DND-41 (cell line): ENCODE results near the gene MPO.

Source experiments
- ATAC-seq: fragments of 200-7000 bp; cut with Tn5 transposase; 3 replicates; pipeline ENCODE4 v1.9.1; 2021; ENCODE audit warnings: low read depth; ENCODE audit not compliant: insufficient read depth
- DNase-seq: peaks from one replicate; pipeline ENCODE4 v3.0.0-alpha.2; 2020
- H2AFZ ChIP-seq: 2 replicates; pipeline ENCODE4 v1.6.0; 2012; ENCODE audit warnings: low read depth, low read length
- H3K27ac ChIP-seq: 2 replicates; pipeline ENCODE4 v1.5.1; 2012; ENCODE audit warnings: low read length, inconsistent platforms
- H3K27me3 ChIP-seq: fragments of 200-600 bp; sonication (generic); 2 replicates; pipeline ENCODE4 v1.6.0; 2012; ENCODE audit warnings: low read length, mild to moderate bottlenecking, inconsistent platforms; ENCODE audit not compliant: insufficient read depth, poor library complexity
- H3K36me3 ChIP-seq: 2 replicates; pipeline ENCODE4 v1.5.1; 2012; ENCODE audit warnings: low read length, inconsistent platforms; ENCODE audit not compliant: insufficient read depth
- H3K4me1 ChIP-seq: 2 replicates; pipeline ENCODE4 v1.5.1; 2012; ENCODE audit warnings: mild to moderate bottlenecking, low read length; ENCODE audit not compliant: insufficient read depth
- H3K4me2 ChIP-seq: 2 replicates; pipeline ENCODE4 v1.6.0; 2012; ENCODE audit warnings: mild to moderate bottlenecking, moderate library complexity, low read length, inconsistent platforms; ENCODE audit not compliant: insufficient read depth
- H3K4me3 ChIP-seq, 2 experiments: fragments of 200-600 bp in 1 of 2; shearing (Covaris generic) in 1 of 2; 2 replicates each; pipeline ENCODE4 v1.5.1; 2012 to 2016; ENCODE audit warnings: inconsistent platforms in 2 of 2, low read length in 2 of 2, mild to moderate bottlenecking in 2 of 2, low read depth in 1 of 2, moderate library complexity in 1 of 2
- H3K79me2 ChIP-seq: 2 replicates; pipeline ENCODE4 v1.6.0; 2012; ENCODE audit warnings: low read length, inconsistent platforms; ENCODE audit not compliant: insufficient read depth
- H3K9ac ChIP-seq: 2 replicates; pipeline ENCODE4 v1.6.0; 2012; ENCODE audit warnings: low read depth, mild to moderate bottlenecking, inconsistent platforms, low read length, moderate library complexity
- H3K9me3 ChIP-seq: 2 replicates; pipeline ENCODE4 v1.5.1; 2012; ENCODE audit warnings: low read length, moderate library complexity, mild to moderate bottlenecking, inconsistent platforms; ENCODE audit not compliant: insufficient read depth, severe bottlenecking
- H4K20me1 ChIP-seq: 2 replicates; pipeline ENCODE4 v1.6.0; 2012; ENCODE audit warnings: low read length; ENCODE audit not compliant: insufficient read depth
- CTCF ChIP-seq: IDR thresholded peaks from 2 replicates; pipeline ENCODE4 v1.5.1; 2012; ENCODE audit warnings: borderline replicate concordance, low read length, moderate library complexity, mild to moderate bottlenecking; ENCODE audit not compliant: poor library complexity, severe bottlenecking; ENCODE audit errors: extremely low read depth
- EZH2 ChIP-seq: IDR thresholded peaks from 3 replicates; pipeline ENCODE4 v1.6.1; 2012; ENCODE audit warnings: borderline replicate concordance, low read depth, mild to moderate bottlenecking, moderate library complexity, low read length, inconsistent platforms; ENCODE audit not compliant: severe bottlenecking

MPO gene

GRCh38 chr17:58270476-58271215 lies 10.1 kb downstream of the MPO start:
- TF ChIP-seq EZH2 (no peak), CTCF (peak; percentile 29)
- Histone ChIP-seq H4K20me1 (no peaks in the 10 kb centered on the region), H3K4me2 (no peak overlapping the region), H3K27me3 (peaks cover 13% of the 10 kb centered on the region), H3K4me1 (no peaks in the 10 kb centered on the region), H3K79me2 (no peaks in the 10 kb centered on the region), H3K9ac (no peak overlapping the region), H3K27ac (no peak overlapping the region), H3K4me3 (no peak overlapping the region), H3K9me3 (no peaks in the 10 kb centered on the region), H3K36me3 (no peaks in the 10 kb centered on the region), H2AFZ (no peak overlapping the region)
- no peak for DNase-seq
- no peak for ATAC-seq

- TF ChIP-seq EZH2 (no peak), CTCF (no peak)
- H3K4me3 ChIP-seq = no peak overlapping the region
- no peaks in the 10 kb centered on the region for H3K4me1 ChIP-seq
- no peak overlapping the region for H2AFZ ChIP-seq
- DNase-seq (no peak), ATAC-seq (no peak)
- H3K79me2 ChIP-seq = no peaks in the 10 kb centered on the region
- H3K9me3 ChIP-seq = no peaks in the 10 kb centered on the region
- no peak overlapping the region for H3K27ac ChIP-seq
- peaks cover 20% of the 10 kb centered on the region for H3K27me3 ChIP-seq
- no peaks in the 10 kb centered on the region for H3K36me3 ChIP-seq
- no peak overlapping the region for H3K4me2 ChIP-seq
- no peaks in the 10 kb centered on the region for H4K20me1 ChIP-seq
- no peak overlapping the region for H3K9ac ChIP-seq
Measured at GRCh38 chr17:58269557-58270291, 11.0 kb downstream of the MPO start.

GRCh38 chr17:58268774-58269556 lies 11.8 kb downstream of the MPO start:
- no peak overlapping the region for H3K4me2 ChIP-seq
- H3K9me3 ChIP-seq = no peaks in the 10 kb centered on the region
- no peak overlapping the region for H3K9ac ChIP-seq
- peaks cover 27% of the 10 kb centered on the region for H3K27me3 ChIP-seq
- H4K20me1 ChIP-seq = no peaks in the 10 kb centered on the region
- no peak overlapping the region for H3K27ac ChIP-seq
- no peaks in the 10 kb centered on the region for H3K4me1 ChIP-seq
- no peaks in the 10 kb centered on the region for H3K36me3 ChIP-seq
- no peak for ATAC-seq
- DNase-seq = no peak
- H2AFZ ChIP-seq = no peak overlapping the region
- H3K4me3 ChIP-seq = no peak overlapping the region
- H3K79me2 ChIP-seq = no peaks in the 10 kb centered on the region
- no peak for TF ChIP-seq EZH2
- no peak for TF ChIP-seq CTCF
